GM23338 (cell line): ENCODE measurements around the gene RSPH1.

Experiments used
- CREB1 ChIP-seq: fragments of 250-450 bp; sonication (Bioruptor Pico); IDR thresholded peaks from 2 replicates; pipeline ENCODE4 v1.5.0; 2020; ENCODE audit warnings: low read depth, mild to moderate bottlenecking, moderate library complexity
- ETS1 ChIP-seq: IDR thresholded peaks from 2 replicates; pipeline ENCODE4 v1.6.1; 2016; ENCODE audit warnings: antibody characterized with exemption
- EZH2 ChIP-seq: fragments of 200-600 bp; sonication (generic); IDR thresholded peaks from one replicate; pipeline ENCODE4 v1.8.0; 2017; ENCODE audit warnings: antibody characterized with exemption, mild to moderate bottlenecking, low read depth; ENCODE audit not compliant: unreplicated experiment
- EZH2phosphoT487 ChIP-seq: fragments of 200-600 bp; sonication (generic); IDR thresholded peaks from one replicate; pipeline ENCODE4 v1.8.1; 2018; ENCODE audit warnings: antibody characterized with exemption; ENCODE audit not compliant: unreplicated experiment
- JUNB ChIP-seq: IDR thresholded peaks from one replicate; pipeline ENCODE4 v1.6.1; 2016; ENCODE audit warnings: antibody characterized with exemption; ENCODE audit not compliant: unreplicated experiment
- POLR2AphosphoS5 ChIP-seq: IDR thresholded peaks from 2 replicates; pipeline ENCODE4 v1.6.1; 2016; ENCODE audit warnings: antibody characterized with exemption, low read depth
- REST ChIP-seq: IDR thresholded peaks from one replicate; pipeline ENCODE4 v1.6.1; 2018; ENCODE audit warnings: antibody characterized with exemption; ENCODE audit not compliant: unreplicated experiment
- STAT1 ChIP-seq: IDR thresholded peaks from one replicate; pipeline ENCODE4 v1.6.1; 2016; ENCODE audit warnings: antibody characterized with exemption; ENCODE audit not compliant: unreplicated experiment
- ZNF114 ChIP-seq: fragments of 250-450 bp; sonication (Bioruptor Pico); IDR thresholded peaks from 2 replicates; pipeline ENCODE4 v1.5.0; 2020; ENCODE audit warnings: mild to moderate bottlenecking, moderate library complexity
- ZNF331 ChIP-seq: fragments of 250-450 bp; sonication (Bioruptor Pico); IDR thresholded peaks from 2 replicates; pipeline ENCODE4 v1.5.0; 2020; ENCODE audit warnings: low read depth, mild to moderate bottlenecking, moderate library complexity
- TF ChIP-seq, protein P1 (sequence below), 2 experiments: fragments of 200-600 bp in 1 of 2; sonication (generic) in 1 of 2; conservative IDR thresholded peaks; 2 replicates each; pipeline versions ENCODE4 v1.5.1 to v1.6.1; 2016 to 2017; ENCODE audit warnings: antibody characterized with exemption in 2 of 2, low read depth in 2 of 2, mild to moderate bottlenecking in 2 of 2, moderate library complexity in 1 of 2
- TF ChIP-seq, protein P2 (sequence below): fragments of 250-450 bp; sonication (Bioruptor Pico); IDR thresholded peaks from 2 replicates; pipeline ENCODE4 v1.5.0; 2020; ENCODE audit warnings: mild to moderate bottlenecking, moderate library complexity

GRCh38 chr21:42471716-42472330, 24.2 kb downstream of the RSPH1 start:
- TF ChIP-seq EZH2phosphoT487: no peak
- no peak for TF ChIP-seq REST
- TF ChIP-seq, protein P1, sequence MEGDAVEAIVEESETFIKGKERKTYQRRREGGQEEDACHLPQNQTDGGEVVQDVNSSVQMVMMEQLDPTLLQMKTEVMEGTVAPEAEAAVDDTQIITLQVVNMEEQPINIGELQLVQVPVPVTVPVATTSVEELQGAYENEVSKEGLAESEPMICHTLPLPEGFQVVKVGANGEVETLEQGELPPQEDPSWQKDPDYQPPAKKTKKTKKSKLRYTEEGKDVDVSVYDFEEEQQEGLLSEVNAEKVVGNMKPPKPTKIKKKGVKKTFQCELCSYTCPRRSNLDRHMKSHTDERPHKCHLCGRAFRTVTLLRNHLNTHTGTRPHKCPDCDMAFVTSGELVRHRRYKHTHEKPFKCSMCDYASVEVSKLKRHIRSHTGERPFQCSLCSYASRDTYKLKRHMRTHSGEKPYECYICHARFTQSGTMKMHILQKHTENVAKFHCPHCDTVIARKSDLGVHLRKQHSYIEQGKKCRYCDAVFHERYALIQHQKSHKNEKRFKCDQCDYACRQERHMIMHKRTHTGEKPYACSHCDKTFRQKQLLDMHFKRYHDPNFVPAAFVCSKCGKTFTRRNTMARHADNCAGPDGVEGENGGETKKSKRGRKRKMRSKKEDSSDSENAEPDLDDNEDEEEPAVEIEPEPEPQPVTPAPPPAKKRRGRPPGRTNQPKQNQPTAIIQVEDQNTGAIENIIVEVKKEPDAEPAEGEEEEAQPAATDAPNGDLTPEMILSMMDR (conservative IDR thresholded peaks at IDR 0.05; ENCODE audit: low read depth in 2 of 2): no peak
- TF ChIP-seq CREB1: no peak
- TF ChIP-seq EZH2: no peak
- TF ChIP-seq POLR2AphosphoS5: no peak
- TF ChIP-seq JUNB: no peak
- TF ChIP-seq ZNF114 (CRISPR knock-in tag): no peak
- no peak for TF ChIP-seq STAT1
- TF ChIP-seq ETS1: no peak
- TF ChIP-seq, protein P2, sequence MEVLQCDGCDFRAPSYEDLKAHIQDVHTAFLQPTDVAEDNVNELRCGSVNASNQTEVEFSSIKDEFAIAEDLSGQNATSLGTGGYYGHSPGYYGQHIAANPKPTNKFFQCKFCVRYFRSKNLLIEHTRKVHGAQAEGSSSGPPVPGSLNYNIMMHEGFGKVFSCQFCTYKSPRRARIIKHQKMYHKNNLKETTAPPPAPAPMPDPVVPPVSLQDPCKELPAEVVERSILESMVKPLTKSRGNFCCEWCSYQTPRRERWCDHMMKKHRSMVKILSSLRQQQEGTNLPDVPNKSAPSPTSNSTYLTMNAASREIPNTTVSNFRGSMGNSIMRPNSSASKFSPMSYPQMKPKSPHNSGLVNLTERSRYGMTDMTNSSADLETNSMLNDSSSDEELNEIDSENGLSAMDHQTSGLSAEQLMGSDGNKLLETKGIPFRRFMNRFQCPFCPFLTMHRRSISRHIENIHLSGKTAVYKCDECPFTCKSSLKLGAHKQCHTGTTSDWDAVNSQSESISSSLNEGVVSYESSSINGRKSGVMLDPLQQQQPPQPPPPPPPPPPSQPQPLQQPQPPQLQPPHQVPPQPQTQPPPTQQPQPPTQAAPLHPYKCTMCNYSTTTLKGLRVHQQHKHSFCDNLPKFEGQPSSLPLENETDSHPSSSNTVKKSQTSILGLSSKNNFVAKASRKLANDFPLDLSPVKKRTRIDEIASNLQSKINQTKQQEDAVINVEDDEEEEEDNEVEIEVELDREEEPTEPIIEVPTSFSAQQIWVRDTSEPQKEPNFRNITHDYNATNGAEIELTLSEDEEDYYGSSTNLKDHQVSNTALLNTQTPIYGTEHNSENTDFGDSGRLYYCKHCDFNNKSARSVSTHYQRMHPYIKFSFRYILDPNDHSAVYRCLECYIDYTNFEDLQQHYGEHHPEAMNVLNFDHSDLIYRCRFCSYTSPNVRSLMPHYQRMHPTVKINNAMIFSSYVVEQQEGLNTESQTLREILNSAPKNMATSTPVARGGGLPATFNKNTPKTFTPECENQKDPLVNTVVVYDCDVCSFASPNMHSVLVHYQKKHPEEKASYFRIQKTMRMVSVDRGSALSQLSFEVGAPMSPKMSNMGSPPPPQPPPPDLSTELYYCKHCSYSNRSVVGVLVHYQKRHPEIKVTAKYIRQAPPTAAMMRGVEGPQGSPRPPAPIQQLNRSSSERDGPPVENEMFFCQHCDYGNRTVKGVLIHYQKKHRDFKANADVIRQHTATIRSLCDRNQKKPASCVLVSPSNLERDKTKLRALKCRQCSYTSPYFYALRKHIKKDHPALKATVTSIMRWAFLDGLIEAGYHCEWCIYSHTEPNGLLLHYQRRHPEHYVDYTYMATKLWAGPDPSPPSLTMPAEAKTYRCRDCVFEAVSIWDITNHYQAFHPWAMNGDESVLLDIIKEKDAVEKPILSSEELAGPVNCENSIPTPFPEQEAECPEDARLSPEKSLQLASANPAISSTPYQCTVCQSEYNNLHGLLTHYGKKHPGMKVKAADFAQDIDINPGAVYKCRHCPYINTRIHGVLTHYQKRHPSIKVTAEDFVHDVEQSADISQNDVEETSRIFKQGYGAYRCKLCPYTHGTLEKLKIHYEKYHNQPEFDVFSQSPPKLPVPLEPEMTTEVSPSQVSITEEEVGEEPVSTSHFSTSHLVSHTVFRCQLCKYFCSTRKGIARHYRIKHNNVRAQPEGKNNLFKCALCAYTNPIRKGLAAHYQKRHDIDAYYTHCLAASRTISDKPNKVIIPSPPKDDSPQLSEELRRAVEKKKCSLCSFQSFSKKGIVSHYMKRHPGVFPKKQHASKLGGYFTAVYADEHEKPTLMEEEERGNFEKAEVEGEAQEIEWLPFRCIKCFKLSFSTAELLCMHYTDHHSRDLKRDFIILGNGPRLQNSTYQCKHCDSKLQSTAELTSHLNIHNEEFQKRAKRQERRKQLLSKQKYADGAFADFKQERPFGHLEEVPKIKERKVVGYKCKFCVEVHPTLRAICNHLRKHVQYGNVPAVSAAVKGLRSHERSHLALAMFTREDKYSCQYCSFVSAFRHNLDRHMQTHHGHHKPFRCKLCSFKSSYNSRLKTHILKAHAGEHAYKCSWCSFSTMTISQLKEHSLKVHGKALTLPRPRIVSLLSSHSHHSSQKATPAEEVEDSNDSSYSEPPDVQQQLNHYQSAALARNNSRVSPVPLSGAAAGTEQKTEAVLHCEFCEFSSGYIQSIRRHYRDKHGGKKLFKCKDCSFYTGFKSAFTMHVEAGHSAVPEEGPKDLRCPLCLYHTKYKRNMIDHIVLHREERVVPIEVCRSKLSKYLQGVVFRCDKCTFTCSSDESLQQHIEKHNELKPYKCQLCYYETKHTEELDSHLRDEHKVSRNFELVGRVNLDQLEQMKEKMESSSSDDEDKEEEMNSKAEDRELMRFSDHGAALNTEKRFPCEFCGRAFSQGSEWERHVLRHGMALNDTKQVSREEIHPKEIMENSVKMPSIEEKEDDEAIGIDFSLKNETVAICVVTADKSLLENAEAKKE (CRISPR knock-in tag): no peak
- TF ChIP-seq ZNF331: no peak
